Measurements from ENCODE around the gene SEC24D.

The SEC24D gene

GRCh38 chr4:118740869-118741268 lies 95.1 kb downstream of the SEC24D start:
- no peaks in the 10 kb centered on the region for H3K9me3 Mint-ChIP-seq
- H3K27ac Mint-ChIP-seq: no peak overlapping the region
- H3K36me3 Mint-ChIP-seq: peaks cover 16% of the 10 kb centered on the region
- H3K27me3 Mint-ChIP-seq: no peaks in the 10 kb centered on the region
- no peak overlapping the region for H3K4me3 Mint-ChIP-seq
- H3K4me1 Mint-ChIP-seq: no peaks in the 10 kb centered on the region

GRCh38 chr4:118739022-118739713 lies 96.8 kb downstream of the SEC24D start:
- no peaks in the 10 kb centered on the region for H3K27me3 Mint-ChIP-seq
- H3K9me3 Mint-ChIP-seq: no peaks in the 10 kb centered on the region
- no peak overlapping the region for H3K27ac Mint-ChIP-seq
- H3K4me3 Mint-ChIP-seq: no peak overlapping the region
- peaks cover 18% of the 10 kb centered on the region for H3K36me3 Mint-ChIP-seq
- H3K4me1 Mint-ChIP-seq: no peaks in the 10 kb centered on the region

- Mint-ChIP-seq H3K27me3 (no peaks in the 10 kb centered on the region), H3K36me3 (peaks cover 13% of the 10 kb centered on the region)
Observed at GRCh38 chr4:118738090-118738489, 97.8 kb downstream of the SEC24D start.

GRCh38 chr4:118736900-118737299 lies 99.0 kb downstream of the SEC24D start:
- Mint-ChIP-seq H3K9me3 (no peaks in the 10 kb centered on the region), H3K4me3 (no peak overlapping the region), H3K36me3 (peaks cover 14% of the 10 kb centered on the region), H3K27me3 (no peaks in the 10 kb centered on the region), H3K4me1 (no peaks in the 10 kb centered on the region), H3K27ac (no peak overlapping the region)

More at GRCh38 chr4:118738090-118738489, 97.8 kb downstream of the SEC24D start:
- Mint-ChIP-seq H3K4me3 (no peak overlapping the region), H3K4me1 (no peaks in the 10 kb centered on the region), H3K9me3 (no peaks in the 10 kb centered on the region), H3K27ac (no peak overlapping the region)

- H3K27ac Mint-ChIP-seq: no peak overlapping the region
- no peaks in the 10 kb centered on the region for H3K27me3 Mint-ChIP-seq
Observed at GRCh38 chr4:118734491-118735205, 101.3 kb downstream of the SEC24D start.

GRCh38 chr4:118732591-118733330 lies 103.2 kb downstream of the SEC24D start:
- Mint-ChIP-seq H3K4me1 (peaks cover 21% of the 10 kb centered on the region), H3K36me3 (peaks cover 12% of the 10 kb centered on the region), H3K27me3 (no peaks in the 10 kb centered on the region), H3K4me3 (no peak overlapping the region), H3K9me3 (no peaks in the 10 kb centered on the region), H3K27ac (no peak overlapping the region)

More at GRCh38 chr4:118734491-118735205, 101.3 kb downstream of the SEC24D start:
- peaks cover 18% of the 10 kb centered on the region for H3K36me3 Mint-ChIP-seq
- no peaks in the 10 kb centered on the region for H3K9me3 Mint-ChIP-seq
- H3K4me1 Mint-ChIP-seq: peaks cover 16% of the 10 kb centered on the region
- H3K4me3 Mint-ChIP-seq: no peak overlapping the region

GRCh38 chr4:118730683-118731082 lies 105.2 kb downstream of the SEC24D start:
- Mint-ChIP-seq H3K27me3 (no peaks in the 10 kb centered on the region), H3K27ac (no peak overlapping the region), H3K4me3 (no peak overlapping the region), H3K36me3 (peaks cover 18% of the 10 kb centered on the region), H3K4me1 (peaks cover 21% of the 10 kb centered on the region), H3K9me3 (no peaks in the 10 kb centered on the region)

GRCh38 chr4:118729287-118730286 lies 106.3 kb downstream of the SEC24D start:
- Mint-ChIP-seq H3K9me3 (no peaks in the 10 kb centered on the region), H3K27ac (no peak overlapping the region), H3K4me3 (no peak overlapping the region), H3K4me1 (peaks cover 21% of the 10 kb centered on the region), H3K27me3 (no peaks in the 10 kb centered on the region), H3K36me3 (peaks cover 18% of the 10 kb centered on the region)

GRCh38 chr4:118727360-118727759 lies 108.6 kb downstream of the SEC24D start:
- no peaks in the 10 kb centered on the region for H3K27me3 Mint-ChIP-seq
- peaks cover 21% of the 10 kb centered on the region for H3K4me1 Mint-ChIP-seq
- H3K27ac Mint-ChIP-seq: no peak overlapping the region
- H3K9me3 Mint-ChIP-seq: no peaks in the 10 kb centered on the region
- peaks cover 17% of the 10 kb centered on the region for H3K36me3 Mint-ChIP-seq
- H3K4me3 Mint-ChIP-seq: no peak overlapping the region

- no peaks in the 10 kb centered on the region for H3K9me3 Mint-ChIP-seq
- no peaks in the 10 kb centered on the region for H3K27me3 Mint-ChIP-seq
- no peak overlapping the region for H3K27ac Mint-ChIP-seq
- no peaks in the 10 kb centered on the region for H3K4me1 Mint-ChIP-seq
- H3K36me3 Mint-ChIP-seq: peaks cover 16% of the 10 kb centered on the region
- H3K4me3 Mint-ChIP-seq: no peak overlapping the region
Observed at GRCh38 chr4:118723369-118723768, 112.6 kb downstream of the SEC24D start.

- Mint-ChIP-seq H3K27ac (no peak overlapping the region), H3K4me3 (no peak overlapping the region), H3K9me3 (no peaks in the 10 kb centered on the region), H3K27me3 (no peaks in the 10 kb centered on the region), H3K4me1 (no peaks in the 10 kb centered on the region), H3K36me3 (peaks cover 16% of the 10 kb centered on the region)
Observed at GRCh38 chr4:118721752-118722151, 114.2 kb downstream of the SEC24D start.

- Mint-ChIP-seq H3K9me3 (no peaks in the 10 kb centered on the region), H3K4me1 (no peaks in the 10 kb centered on the region), H3K4me3 (no peak overlapping the region), H3K27ac (peak overlapping the region; percentile 55), H3K27me3 (no peaks in the 10 kb centered on the region), H3K36me3 (peaks cover 6% of the 10 kb centered on the region)
Observed at GRCh38 chr4:118718511-118719170, 117.3 kb downstream of the SEC24D start.

GRCh38 chr4:118716304-118716703 lies 119.6 kb downstream of the SEC24D start:
- Mint-ChIP-seq H3K36me3 (peaks cover 11% of the 10 kb centered on the region), H3K27ac (peak overlapping the region; percentile 10), H3K27me3 (no peaks in the 10 kb centered on the region), H3K4me3 (no peak overlapping the region), H3K4me1 (peaks cover 5% of the 10 kb centered on the region), H3K9me3 (no peaks in the 10 kb centered on the region)

- H3K4me1 Mint-ChIP-seq: peaks cover 5% of the 10 kb centered on the region
- H3K27me3 Mint-ChIP-seq: no peaks in the 10 kb centered on the region
- H3K9me3 Mint-ChIP-seq: no peaks in the 10 kb centered on the region
- H3K4me3 Mint-ChIP-seq: no peak overlapping the region
- peaks cover 11% of the 10 kb centered on the region for H3K36me3 Mint-ChIP-seq
- H3K27ac Mint-ChIP-seq: no peak overlapping the region
Observed at GRCh38 chr4:118714682-118715081, 121.2 kb downstream of the SEC24D start.

Measured in activated naive CD4-positive, alpha-beta T cell treated with anti-CD3 and anti-CD28 coated beads, Interleukin-2, amount 50 U/mL, for 24 hours (primary cell).